PC-9 (cell line): ENCODE measurements around the gene RNF220. TPM values are rescaled to one million over a fixed set of nuclear protein-coding genes. Genes with fewer than 3 reads are reported as not detected.

Source experiments
- BruUV-seq: library from RNA; stranded (reverse); fragments of 400-500 nt; replicated peaks from 2 replicates; lab custom pipeline; 2021; lab: Mats Ljungman, UMichigan
- CTCF ChIA-PET: fragments of 300-600 bp; sonication (Branson Sonifier 250); formaldehyde crosslinking; loops from one replicate; lab custom pipeline; 2022; ENCODE audit warnings: antibody characterized with exemption; lab: Charles Lee
- POLR2A ChIA-PET: fragments of 300-600 bp; sonication (Branson Sonifier 250); formaldehyde crosslinking; loops from one replicate; lab custom pipeline; 2022; ENCODE audit warnings: antibody characterized with exemption; ENCODE audit not compliant: unreplicated experiment; lab: Charles Lee
- DNase-seq, 2 experiments: peaks; one replicate each; pipeline versions ENCODE4 v3.0.0 to v3.0.0-alpha.2; 2015 to 2022; ENCODE audit warnings: mixed read lengths in 1 of 2
- H2AFZ ChIP-seq: fragments of 200-600 bp; sonication (generic); 2 replicates; pipeline ENCODE4 v1.8.1; 2017; ENCODE audit warnings: antibody characterized with exemption
- H3F3A ChIP-seq: fragments of 200-600 bp; sonication (generic); 2 replicates; pipeline ENCODE4 v1.8.1; 2017; ENCODE audit warnings: antibody characterized with exemption, mild to moderate bottlenecking, low read depth; ENCODE audit not compliant: insufficient read depth
- H3K27ac ChIP-seq: fragments of 200-600 bp; sonication (generic); 2 replicates; pipeline ENCODE4 v1.6.1; 2016; ENCODE audit warnings: mixed run types
- H3K27me3 ChIP-seq: fragments of 200-600 bp; sonication (generic); 2 replicates; pipeline ENCODE4 v1.6.1; 2016; ENCODE audit warnings: low read depth, mixed run types; ENCODE audit not compliant: insufficient read depth
- H3K36me3 ChIP-seq: fragments of 200-600 bp; sonication (generic); 2 replicates; pipeline ENCODE4 v1.6.1; 2016; ENCODE audit warnings: low read depth, mixed run types
- H3K4me1 ChIP-seq: fragments of 200-600 bp; sonication (generic); replicated peaks from 2 replicates; pipeline ENCODE4 v1.6.1; 2016; ENCODE audit warnings: mixed run types; ENCODE audit not compliant: insufficient read depth
- H3K4me2 ChIP-seq: fragments of 200-600 bp; sonication (generic); 2 replicates; pipeline ENCODE4 v1.6.1; 2017; ENCODE audit warnings: mixed run types
- H3K4me3 ChIP-seq: fragments of 200-600 bp; sonication (generic); 2 replicates; pipeline ENCODE4 v1.6.1; 2016; ENCODE audit warnings: mixed run types
- H3K79me2 ChIP-seq: fragments of 200-600 bp; sonication (generic); 2 replicates; pipeline ENCODE4 v1.6.1; 2017; ENCODE audit warnings: low read depth, mixed run types
- H3K9me2 ChIP-seq: fragments of 200-600 bp; sonication (generic); 2 replicates; pipeline ENCODE4 v1.8.1; 2017; ENCODE audit warnings: mild to moderate bottlenecking; ENCODE audit not compliant: insufficient read depth
- H3K9me3 ChIP-seq: fragments of 200-600 bp; sonication (generic); 2 replicates; pipeline ENCODE4 v1.8.1; 2016; ENCODE audit warnings: low read depth; ENCODE audit not compliant: insufficient read depth
- H4K20me1 ChIP-seq: fragments of 200-600 bp; sonication (generic); 2 replicates; pipeline ENCODE4 v1.8.1; 2017; ENCODE audit not compliant: insufficient read depth
- EZH2 ChIP-seq: fragments of 200-600 bp; sonication (generic); IDR thresholded peaks from 2 replicates; pipeline ENCODE4 v1.8.0; 2017; ENCODE audit warnings: antibody characterized with exemption, low read depth
- intact Hi-C: fragments of 100-400 bp; cut with micrococcal nuclease; formaldehyde crosslinking; loops from one replicate; pipeline ENCODE4 v1.10.0; 2022; ENCODE audit not compliant: unreplicated experiment
- total RNA-seq: library from RNA; stranded (reverse); gene quantifications from 2 replicates; pipeline ENCODE4 v1.2.3, GENCODE V29; 2021
- TF ChIP-seq, protein P1 (sequence below): fragments of 200-600 bp; sonication (generic); conservative IDR thresholded peaks from 2 replicates; pipeline ENCODE4 v1.6.1; 2017; ENCODE audit warnings: mixed run types, antibody characterized with exemption, mild to moderate bottlenecking, moderate library complexity

Gene RNF220
- total RNA-seq, 1 experiment from 2014 or later, result 82.9 TPM

DNA sequence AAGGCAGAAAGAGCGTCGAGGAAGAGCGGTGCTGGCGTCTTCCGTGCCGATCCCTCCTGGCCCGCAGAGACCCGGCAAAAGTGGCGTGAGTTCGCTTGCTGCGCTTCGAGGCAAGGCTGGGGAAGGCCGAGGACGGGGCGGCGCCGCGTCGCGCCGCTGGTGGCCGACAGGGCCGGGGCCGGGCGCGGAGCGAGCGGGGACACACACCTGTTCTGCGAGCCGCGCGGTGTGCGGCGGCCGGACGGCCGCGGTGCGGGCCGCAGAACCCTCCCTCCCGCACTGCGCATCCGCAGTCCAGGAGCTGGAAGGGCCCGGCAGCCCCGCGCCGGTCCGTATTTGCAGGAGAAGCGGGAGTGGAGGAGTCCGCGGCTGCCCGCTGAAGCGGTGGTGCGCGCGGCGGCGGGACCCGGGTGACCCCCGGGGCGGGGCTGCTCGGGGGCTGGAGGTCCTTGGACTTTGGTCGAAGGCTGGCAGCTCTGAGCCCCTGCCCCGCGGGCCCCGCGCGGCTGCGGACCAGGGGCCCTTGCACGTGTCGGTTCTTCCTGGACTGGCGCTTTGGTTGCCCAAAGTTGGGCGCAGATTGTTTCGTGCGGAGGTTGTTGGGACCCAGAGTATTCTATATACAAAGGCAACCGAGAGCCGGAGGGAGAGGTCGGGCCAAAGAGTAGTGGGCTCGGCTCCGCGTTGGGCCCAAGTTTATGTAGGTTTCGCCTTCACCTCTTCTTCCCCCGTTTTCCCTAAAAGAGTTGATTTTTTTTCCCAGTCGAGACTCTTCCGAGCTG lies 2.6 kb downstream of the RNF220 start:
- H3K9me2 ChIP-seq, result no peaks in the 10 kb centered on the region
- no TSS peak for BruUV-seq
- CTCF ChIA-PET, result interaction anchor here (0.6 kb wide), 1 partner anchor 183 kb away, joined by 3 read pairs; no protein-coding TSS in a partner anchor

DNA sequence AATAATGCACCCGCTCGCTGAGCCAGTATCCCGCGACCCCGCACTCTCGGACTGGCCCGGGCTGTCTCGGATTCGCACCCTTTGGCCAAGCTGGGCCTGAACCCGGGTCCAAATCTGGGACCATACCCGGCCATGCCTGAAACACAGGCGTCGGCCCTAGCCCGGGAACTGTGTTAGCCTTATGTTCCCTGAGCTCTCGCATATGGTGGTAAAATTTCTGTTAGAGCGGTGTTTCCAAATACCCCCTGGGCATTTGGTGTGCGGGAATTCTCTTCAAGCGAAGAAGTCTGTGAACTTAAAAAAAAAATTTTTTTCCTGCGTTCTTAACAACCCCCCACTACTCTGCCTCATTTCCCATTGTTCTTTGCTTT lies 3.1 kb downstream of the RNF220 start:
- ChIA-PET POLR2A (interaction anchor here (0.6 to 0.7 kb wide), 2 partner anchors 64 to 525 kb away, joined by 6 to 14 read pairs; no protein-coding TSS in a partner anchor), CTCF (interaction anchor here (0.6 kb wide), 1 partner anchor 182 kb away, joined by 3 read pairs; no protein-coding TSS in a partner anchor)
- intact Hi-C loops, result loop anchor here (10.0 kb wide), 1 partner anchor 187 kb away; no protein-coding TSS in a partner anchor
- Histone ChIP-seq H3K4me2 (no peak overlapping the region), H3K36me3 (no peaks in the 10 kb centered on the region), H3K9me2 (no peaks in the 10 kb centered on the region), H3K27me3 (no peaks in the 10 kb centered on the region), H3F3A (peaks cover 4% of the 10 kb centered on the region; the same call in 1 of the 2 replicates), H2AFZ (no peak overlapping the region), H3K9me3 (no peaks in the 10 kb centered on the region), H3K4me1 (no peaks in the 10 kb centered on the region; the same call in 1 of the 2 replicates), H3K27ac (no peak overlapping the region), H3K4me3 (no peak overlapping the region), H3K79me2 (no peaks in the 10 kb centered on the region), H4K20me1 (no peaks in the 10 kb centered on the region)
- TF ChIP-seq, protein P1, sequence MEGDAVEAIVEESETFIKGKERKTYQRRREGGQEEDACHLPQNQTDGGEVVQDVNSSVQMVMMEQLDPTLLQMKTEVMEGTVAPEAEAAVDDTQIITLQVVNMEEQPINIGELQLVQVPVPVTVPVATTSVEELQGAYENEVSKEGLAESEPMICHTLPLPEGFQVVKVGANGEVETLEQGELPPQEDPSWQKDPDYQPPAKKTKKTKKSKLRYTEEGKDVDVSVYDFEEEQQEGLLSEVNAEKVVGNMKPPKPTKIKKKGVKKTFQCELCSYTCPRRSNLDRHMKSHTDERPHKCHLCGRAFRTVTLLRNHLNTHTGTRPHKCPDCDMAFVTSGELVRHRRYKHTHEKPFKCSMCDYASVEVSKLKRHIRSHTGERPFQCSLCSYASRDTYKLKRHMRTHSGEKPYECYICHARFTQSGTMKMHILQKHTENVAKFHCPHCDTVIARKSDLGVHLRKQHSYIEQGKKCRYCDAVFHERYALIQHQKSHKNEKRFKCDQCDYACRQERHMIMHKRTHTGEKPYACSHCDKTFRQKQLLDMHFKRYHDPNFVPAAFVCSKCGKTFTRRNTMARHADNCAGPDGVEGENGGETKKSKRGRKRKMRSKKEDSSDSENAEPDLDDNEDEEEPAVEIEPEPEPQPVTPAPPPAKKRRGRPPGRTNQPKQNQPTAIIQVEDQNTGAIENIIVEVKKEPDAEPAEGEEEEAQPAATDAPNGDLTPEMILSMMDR, result no peak
- TF ChIP-seq EZH2, result no peak
- no peak for DNase-seq
- no TSS peak for BruUV-seq

More for the DNA sequence above, 2.6 kb downstream of the RNF220 start:
- TF ChIP-seq EZH2, result no peak
- TF ChIP-seq, protein P1, result no peak
- Histone ChIP-seq H2AFZ (no peak overlapping the region), H3K36me3 (no peaks in the 10 kb centered on the region), H3K27me3 (no peaks in the 10 kb centered on the region), H3K9me3 (no peaks in the 10 kb centered on the region), H3K4me1 (no peaks in the 10 kb centered on the region; the same call in 1 of the 2 replicates), H3K4me3 (no peak overlapping the region), H3K79me2 (no peaks in the 10 kb centered on the region), H3K27ac (no peak overlapping the region), H3F3A (peaks cover 4% of the 10 kb centered on the region; the same call in 1 of the 2 replicates), H3K4me2 (no peak overlapping the region), H4K20me1 (no peaks in the 10 kb centered on the region)
- POLR2A ChIA-PET, result interaction anchor here (0.6 kb wide), 1 partner anchor 525 kb away, joined by 6 read pairs; no protein-coding TSS in a partner anchor
- no peak for DNase-seq
- intact Hi-C loops, result loop anchor here (10.0 kb wide), 1 partner anchor 187 kb away; no protein-coding TSS in a partner anchor
